Measurements from ENCODE around the gene FRMPD2.

FRMPD2 gene

DNA sequence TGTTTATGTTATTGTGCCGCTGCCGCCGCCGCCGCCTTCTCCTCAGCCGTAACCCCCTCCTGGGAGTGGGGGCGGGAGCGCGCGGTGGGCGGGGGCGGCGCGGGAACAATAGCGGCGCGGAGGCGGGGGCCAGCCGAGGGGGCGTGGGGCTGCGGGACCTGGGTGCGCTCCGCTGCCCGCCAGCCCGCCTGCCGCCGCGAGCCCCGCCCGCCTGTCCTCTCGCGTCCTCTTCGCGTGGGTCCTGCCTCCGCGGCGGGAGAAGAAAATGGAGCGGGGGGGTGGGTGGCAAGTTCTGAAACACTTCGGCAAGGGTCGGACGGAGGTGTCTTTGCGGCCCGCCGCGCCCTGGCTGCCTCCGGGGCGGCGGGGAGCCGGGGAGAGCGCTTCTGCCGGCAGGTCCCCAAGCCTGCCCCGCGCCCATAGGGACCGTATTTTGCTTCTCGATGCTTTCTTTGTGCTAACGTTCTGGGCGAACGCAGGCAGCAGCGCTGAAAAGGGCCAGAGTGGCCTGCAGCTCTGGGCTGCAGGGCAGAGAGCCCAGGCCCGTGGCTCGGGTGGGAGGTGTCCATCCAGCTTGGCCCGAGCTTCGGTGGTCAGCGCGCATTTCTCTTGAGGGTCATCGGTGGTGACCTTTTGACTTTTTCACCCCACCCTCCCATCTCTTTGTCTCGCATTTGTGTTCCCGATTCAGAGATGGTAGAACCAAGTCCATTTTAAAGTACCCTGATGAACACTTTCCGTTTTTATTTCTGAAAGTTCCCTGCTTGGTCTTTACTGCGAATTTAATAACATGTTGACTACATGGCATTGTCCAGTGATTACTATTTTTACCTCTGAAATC lies 32.6 kb upstream of the FRMPD2 start:
- no peak for TF ChIP-seq CTCF (IDR thresholded peaks at IDR 0.05; ENCODE audit: borderline replicate concordance, insufficient read depth, low read depth, low read length)
- peak overlapping the region; percentile 87 for H3K4me3 ChIP-seq (ENCODE audit: low read depth, low read length)

DNA sequence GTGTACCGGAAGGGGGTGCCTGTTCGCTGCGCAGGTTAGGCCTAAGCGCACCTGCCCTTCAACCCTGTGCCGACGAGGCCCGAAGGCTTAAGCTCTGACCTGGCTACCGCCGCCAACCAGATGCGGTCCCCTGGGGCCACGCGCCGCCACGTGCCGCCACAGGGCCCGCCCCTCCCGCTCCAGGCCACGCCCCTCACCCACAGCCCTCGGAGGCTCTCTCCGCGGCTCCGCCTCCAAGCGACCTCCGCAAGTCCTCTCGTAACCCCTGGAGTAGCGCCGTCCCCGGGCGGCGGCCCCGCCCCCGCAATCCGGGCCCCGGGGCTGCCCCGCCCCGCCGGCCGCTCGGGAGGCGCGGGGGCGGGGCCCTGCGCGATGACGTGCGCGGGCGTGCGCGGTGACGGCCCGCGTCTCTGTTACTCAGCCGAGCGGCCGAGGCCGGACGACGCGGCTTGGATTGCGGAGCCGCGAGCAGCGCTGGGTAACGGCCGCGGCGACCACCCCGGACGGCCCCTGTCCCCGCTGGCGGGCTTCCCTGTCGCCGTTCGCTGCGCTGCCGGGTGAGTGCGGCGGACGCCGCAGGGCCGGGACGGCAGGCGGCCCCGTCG lies 31.9 kb upstream of the FRMPD2 start, which contains the start of gene MAPK8:
Gene MAPK8 (plus strand): TSS at position 413 of the 605 bp plus-strand sequence. CDS start 94,984 bp downstream, outside the sequence.
- H3K4me3 ChIP-seq (ENCODE audit: low read depth, low read length): peak within 1 kb of the TSS; percentile 87
- TF ChIP-seq CTCF (IDR thresholded peaks at IDR 0.05; ENCODE audit: borderline replicate concordance, insufficient read depth, low read depth, low read length): no peak

GRCh38 chr10:48305905-48306264 lies 31.4 kb upstream of the FRMPD2 start:
- no peak for TF ChIP-seq CTCF (IDR thresholded peaks at IDR 0.05; ENCODE audit: borderline replicate concordance, insufficient read depth, low read depth, low read length)
- peak overlapping the region; percentile 41 for H3K4me3 ChIP-seq (ENCODE audit: low read depth, low read length)

DNA sequence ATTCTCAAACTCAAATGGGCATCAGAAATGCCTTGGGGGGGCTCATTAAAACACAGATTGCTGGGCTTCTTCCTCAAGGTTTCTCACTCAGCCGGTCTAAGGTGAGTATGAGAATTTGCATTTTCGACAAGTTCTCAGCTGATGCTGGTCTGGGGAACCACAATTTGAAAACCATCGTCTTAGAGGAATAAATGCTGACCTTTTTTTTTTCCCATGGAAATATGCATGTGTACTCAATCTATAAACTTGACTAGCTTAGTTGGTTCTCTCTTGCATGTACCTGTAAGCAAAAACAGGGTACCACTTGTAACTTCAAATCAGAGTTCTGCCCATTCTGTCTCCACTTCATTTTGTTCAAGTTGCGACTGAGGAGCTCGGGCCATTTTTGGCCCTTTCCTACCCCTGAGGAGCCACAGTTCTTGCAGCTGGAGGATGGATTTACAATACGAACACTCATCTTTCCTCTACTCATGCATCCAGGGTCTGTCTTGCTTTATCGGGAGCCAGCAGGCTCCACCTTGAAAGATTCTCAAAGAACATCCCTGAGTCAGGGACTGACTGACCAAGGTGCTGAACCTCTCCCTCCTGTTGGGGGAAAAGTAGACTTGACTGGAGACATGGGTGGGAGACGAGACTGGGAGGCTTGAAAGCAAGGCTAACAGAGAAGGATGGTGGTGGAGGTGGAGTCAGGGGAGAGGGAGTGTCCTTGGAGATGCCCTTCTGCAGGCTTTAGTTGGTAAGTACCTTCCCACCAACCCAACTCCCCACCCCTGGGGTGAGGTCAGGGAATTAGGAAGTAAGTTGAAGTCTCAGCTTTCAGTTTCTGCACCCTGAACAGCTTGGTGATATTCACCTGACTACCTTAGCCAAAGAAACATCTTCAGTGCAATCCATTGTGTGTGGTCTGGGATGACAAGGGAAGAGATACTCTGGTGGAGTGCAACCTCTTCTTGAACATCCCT lies 28.3 kb upstream of the FRMPD2 start:
- no peak for TF ChIP-seq CTCF (IDR thresholded peaks at IDR 0.05; ENCODE audit: borderline replicate concordance, insufficient read depth, low read depth, low read length)
- H3K4me3 ChIP-seq (ENCODE audit: low read depth, low read length): no peak overlapping the region

- no peak overlapping the region for H3K4me3 ChIP-seq (ENCODE audit: low read depth, low read length)
- no peak for TF ChIP-seq CTCF (IDR thresholded peaks at IDR 0.05; ENCODE audit: borderline replicate concordance, insufficient read depth, low read depth, low read length)
Observed at GRCh38 chr10:48300556-48300955, 26.1 kb upstream of the FRMPD2 start.

DNA sequence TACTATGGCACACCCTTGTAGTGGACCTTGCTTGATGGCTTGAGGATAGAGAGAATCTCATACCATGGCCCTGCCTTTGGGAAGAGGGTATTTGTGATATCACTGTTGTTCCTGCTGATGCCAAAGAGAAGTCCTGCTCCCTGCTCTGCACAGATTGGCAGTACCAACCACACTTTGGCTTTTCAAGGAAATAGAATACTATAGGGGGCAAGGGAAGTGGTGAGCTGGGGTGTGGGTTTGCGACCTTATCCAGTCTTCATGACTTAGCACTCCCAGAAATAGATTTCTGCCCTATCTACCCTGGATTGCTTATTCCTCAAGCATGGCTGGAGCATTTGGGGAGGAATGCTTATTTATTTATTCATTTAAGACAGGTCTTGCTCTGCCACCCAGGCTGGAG lies 25.2 kb upstream of the FRMPD2 start:
- no peak for TF ChIP-seq CTCF (IDR thresholded peaks at IDR 0.05; ENCODE audit: borderline replicate concordance, insufficient read depth, low read depth, low read length)
- H3K4me3 ChIP-seq (ENCODE audit: low read depth, low read length): no peak overlapping the region

Measured in GM12875 (cell line).